Non-pigmented ciliary epithelial cell (primary cell): Measurements from ENCODE around the gene CSNK1G2.

Experiments
- DNase-seq: peaks from one replicate; pipeline ENCODE4 v3.0.0-alpha.2; 2010; ENCODE audit warnings: low read depth

The CSNK1G2 gene

GRCh38 chr19:1918975-1919374 lies 22.0 kb upstream of the CSNK1G2 start:
- DNase-seq: no peak

GRCh38 chr19:1920644-1921043 lies 20.3 kb upstream of the CSNK1G2 start:
- DNase-seq: no peak

- no peak for DNase-seq
Measured at GRCh38 chr19:1921326-1921725, 19.6 kb upstream of the CSNK1G2 start.

GRCh38 chr19:1921825-1922224 lies 19.1 kb upstream of the CSNK1G2 start:
- DNase-seq: no peak

GRCh38 chr19:1922803-1923202 lies 18.2 kb upstream of the CSNK1G2 start:
- DNase-seq: no peak

- DNase-seq: no peak
Measured at GRCh38 chr19:1923319-1923718, 17.7 kb upstream of the CSNK1G2 start.

GRCh38 chr19:1924320-1924961 lies 16.5 kb upstream of the CSNK1G2 start:
- DNase-seq: no peak

- DNase-seq: no peak
Measured at GRCh38 chr19:1925544-1925943, 15.4 kb upstream of the CSNK1G2 start.

GRCh38 chr19:1929021-1929742 lies 11.8 kb upstream of the CSNK1G2 start:
- no peak for DNase-seq

GRCh38 chr19:1931445-1931844 lies 9.5 kb upstream of the CSNK1G2 start:
- no peak for DNase-seq

GRCh38 chr19:1932395-1932794 lies 8.6 kb upstream of the CSNK1G2 start:
- DNase-seq: no peak

GRCh38 chr19:1933244-1933643 lies 7.7 kb upstream of the CSNK1G2 start:
- no peak for DNase-seq

GRCh38 chr19:1933942-1934341 lies 7.0 kb upstream of the CSNK1G2 start:
- DNase-seq: no peak

GRCh38 chr19:1935484-1936208 lies 5.3 kb upstream of the CSNK1G2 start:
- no peak for DNase-seq

- DNase-seq: no peak
Measured at GRCh38 chr19:1936430-1936829, 4.5 kb upstream of the CSNK1G2 start.

- no peak for DNase-seq
Measured at GRCh38 chr19:1936916-1937610, 3.9 kb upstream of the CSNK1G2 start.

- DNase-seq: no peak
Measured at GRCh38 chr19:1938071-1938470, 2.9 kb upstream of the CSNK1G2 start.

GRCh38 chr19:1942078-1942933 lies 1.3 kb downstream of the CSNK1G2 start:
- DNase-seq: no peak

GRCh38 chr19:1942934-1943555 lies 2.1 kb downstream of the CSNK1G2 start:
- DNase-seq: no peak

- no peak for DNase-seq
Measured at GRCh38 chr19:1943661-1944087, 2.7 kb downstream of the CSNK1G2 start.
